Endodermal cell (in vitro differentiated cells): ENCODE data around the gene BTBD16. TPM values are rescaled to one million over a fixed set of nuclear protein-coding genes. Genes with fewer than 3 reads are reported as not detected.

ENCODE experiments used
- DNase-seq: peaks from one replicate; pipeline ENCODE4 v3.0.0-alpha.2; 2017
- H3K27ac ChIP-seq: 2 replicates; pipeline ENCODE4 v1.5.1; 2013; ENCODE audit warnings: mild to moderate bottlenecking, low read depth, low read length, moderate library complexity
- H3K27me3 ChIP-seq: 2 replicates; pipeline ENCODE4 v1.6.1; 2013; ENCODE audit warnings: mild to moderate bottlenecking, low read length, moderate library complexity; ENCODE audit not compliant: insufficient read depth, control insufficient read depth, poor library complexity, severe bottlenecking
- H3K36me3 ChIP-seq: 2 replicates; pipeline ENCODE4 v1.7.0; 2013; ENCODE audit warnings: mild to moderate bottlenecking, low read length, moderate library complexity; ENCODE audit not compliant: control insufficient read depth, insufficient read depth
- H3K4me1 ChIP-seq: one replicate; pipeline ENCODE4 v1.7.0; 2013; ENCODE audit warnings: low read length; ENCODE audit not compliant: control insufficient read depth, insufficient read depth
- H3K4me3 ChIP-seq: 2 replicates; pipeline ENCODE4 v1.5.1; 2013; ENCODE audit warnings: mild to moderate bottlenecking, low read length, moderate library complexity
- H3K9ac ChIP-seq: 2 replicates; pipeline ENCODE4 v1.6.1; 2013; ENCODE audit warnings: mild to moderate bottlenecking, low read length, moderate library complexity; ENCODE audit not compliant: poor library complexity, severe bottlenecking; ENCODE audit errors: extremely low read depth
- H3K9me3 ChIP-seq: 2 replicates; pipeline ENCODE4 v1.6.1; 2013; ENCODE audit warnings: mild to moderate bottlenecking, low read length, moderate library complexity; ENCODE audit not compliant: control insufficient read depth
- H3K27ac Mint-ChIP-seq: 2 replicates; pipeline ENCODE4 v1.8.0; 2020; ENCODE audit warnings: mixed read lengths
- H3K27me3 Mint-ChIP-seq: 2 replicates; pipeline ENCODE4 v1.8.0; 2021; ENCODE audit warnings: mild to moderate bottlenecking, mixed read lengths; ENCODE audit not compliant: insufficient read depth
- H3K36me3 Mint-ChIP-seq: 2 replicates; pipeline ENCODE4 v1.8.0; 2020; ENCODE audit warnings: low read depth, mixed read lengths
- H3K4me1 Mint-ChIP-seq: 2 replicates; pipeline ENCODE4 v1.8.0; 2020; ENCODE audit warnings: mixed read lengths
- H3K4me3 Mint-ChIP-seq: 2 replicates; pipeline ENCODE4 v1.8.0; 2020; ENCODE audit warnings: mild to moderate bottlenecking, moderate library complexity, mixed read lengths
- H3K9me3 Mint-ChIP-seq: 2 replicates; pipeline ENCODE4 v1.8.0; 2020; ENCODE audit warnings: mild to moderate bottlenecking, mixed read lengths
- CTCF ChIP-seq: fragments of 200-600 bp; sonication (generic); conservative IDR thresholded peaks from 2 replicates; pipeline ENCODE4 v1.5.0; 2021; ENCODE audit warnings: antibody characterized with exemption, mild to moderate bottlenecking
- WGBS, 2 experiments: methylation state at CpG; one replicate each; pipeline versions ENCODE4 v1.1.5 to v1.1.7; 2013; ENCODE audit warnings: missing lambda C conversion rate in 2 of 2, mixed read lengths in 1 of 2; ENCODE audit not compliant: insufficient coverage in 1 of 2, insufficient read length in 1 of 2; 5-methylcytosine and 5-hydroxymethylcytosine counted together
- total RNA-seq, 2 donors: library from RNA; stranded (reverse); fragmentation: NEBNext Ultra II Directional in 1 of 2; extraction: Animal tissue kit (Norgen Biotek cat#: 25700) in 1 of 2; gene quantifications; 2 replicates in 1 of 2; 3 replicates in 1 of 2; pipeline ENCODE4 v1.2.1, GENCODE V29; 2021

The BTBD16 gene
- total RNA-seq, 2 donors from 2014 or later, result not detected

DNA sequence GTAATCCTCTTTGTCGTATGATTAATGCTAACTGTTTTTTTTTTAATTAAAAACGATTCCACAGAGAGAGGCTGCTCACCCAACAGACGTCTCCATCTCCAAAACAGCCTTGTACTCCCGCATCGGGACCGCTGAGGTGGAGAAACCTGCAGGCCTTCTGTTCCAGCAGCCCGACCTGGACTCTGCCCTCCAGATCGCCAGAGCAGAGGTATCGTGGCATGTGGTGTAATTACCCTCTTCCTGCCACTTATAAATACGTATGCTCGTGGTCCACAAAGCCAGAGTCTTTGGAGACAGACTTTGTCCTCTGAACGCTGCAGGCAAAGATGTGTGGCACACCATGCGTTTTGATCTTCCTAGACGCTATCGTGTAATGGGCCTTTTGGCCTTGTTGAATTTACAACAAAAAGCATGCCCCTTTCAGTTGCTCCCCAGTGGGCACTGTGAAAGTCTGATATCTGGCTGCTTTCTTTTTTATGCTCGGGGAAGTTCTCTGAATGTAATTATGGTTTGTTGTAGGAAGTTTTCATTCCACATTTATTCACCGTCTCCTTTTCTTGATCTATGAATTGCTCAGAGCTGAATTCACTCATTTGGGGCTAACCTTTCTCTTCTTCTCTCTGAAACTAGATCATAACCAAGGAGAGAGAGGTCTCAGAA, 33.6 kb upstream of the BTBD16 start:
- Histone ChIP-seq H3K27ac (no peak overlapping the region), H3K4me3 (no peak overlapping the region), H3K36me3 (peaks cover 25% of the 10 kb centered on the region), H3K4me1 (no peaks in the 10 kb centered on the region), H3K27me3 (no peaks in the 10 kb centered on the region), H3K9ac (no peak overlapping the region), H3K9me3 (no peaks in the 10 kb centered on the region)
- Mint-ChIP-seq H3K4me3 (no peak overlapping the region), H3K9me3 (no peaks in the 10 kb centered on the region), H3K36me3 (peaks cover 51% of the 10 kb centered on the region), H3K27me3 (no peaks in the 10 kb centered on the region), H3K27ac (no peak overlapping the region), H3K4me1 (no peaks in the 10 kb centered on the region)
- TF ChIP-seq CTCF, result no peak
- 91% methylated on average over 14 to 16 of the region's 17 CpGs for WGBS, 2 experiments
- DNase-seq, result no peak

DNA sequence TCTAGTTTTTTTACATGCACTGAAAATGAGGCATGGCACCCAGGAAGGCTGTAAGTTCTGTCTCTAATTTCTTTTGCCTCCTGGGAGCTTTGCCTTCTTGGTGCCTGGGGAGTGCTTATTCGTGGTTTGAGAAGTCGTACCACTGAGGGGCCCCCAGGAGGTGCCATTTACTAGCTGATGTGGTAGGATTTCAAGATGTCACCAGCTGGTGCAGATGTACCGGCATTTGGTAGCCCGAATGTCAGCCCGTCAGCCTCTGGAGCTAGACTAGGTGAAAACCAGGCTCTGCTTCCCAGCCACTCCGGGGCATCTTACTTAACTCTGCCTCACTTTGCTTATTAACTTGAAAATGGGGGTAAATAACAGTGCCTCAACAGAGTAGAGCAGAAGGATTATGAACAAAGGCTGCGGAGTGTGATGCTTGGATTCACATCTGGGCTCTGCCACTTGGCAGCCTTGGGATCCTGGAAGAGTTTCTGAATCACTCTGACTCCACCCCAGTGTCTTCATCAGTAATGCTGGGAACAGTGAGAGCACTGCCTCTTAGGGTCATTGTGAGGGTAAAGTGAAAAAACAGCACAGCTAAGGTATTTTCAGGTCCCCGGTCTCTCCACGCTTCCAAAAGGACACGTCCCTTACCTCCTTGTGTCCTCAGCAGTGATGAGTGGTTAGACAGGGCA, 31.4 kb upstream of the BTBD16 start:
- H3K4me3 Mint-ChIP-seq, result no peak overlapping the region
- peak; percentile 37 for TF ChIP-seq CTCF
- H3K27ac Mint-ChIP-seq, result no peak overlapping the region

GRCh38 chr10:122240401-122240800, 30.7 kb upstream of the BTBD16 start:
- H3K4me3 ChIP-seq, result no peak overlapping the region
- no peaks in the 10 kb centered on the region for H3K9me3 ChIP-seq
- no peak overlapping the region for H3K4me3 Mint-ChIP-seq
- no peak overlapping the region for H3K27ac ChIP-seq
- H3K9ac ChIP-seq, result no peak overlapping the region
- H3K4me1 ChIP-seq, result no peaks in the 10 kb centered on the region
- H3K36me3 ChIP-seq, result peaks cover 38% of the 10 kb centered on the region
- no peak for DNase-seq
- H3K36me3 Mint-ChIP-seq, result peaks cover 46% of the 10 kb centered on the region
- no peak overlapping the region for H3K27ac Mint-ChIP-seq
- H3K9me3 Mint-ChIP-seq, result no peaks in the 10 kb centered on the region
- peaks cover 13% of the 10 kb centered on the region for H3K4me1 Mint-ChIP-seq
- H3K27me3 Mint-ChIP-seq, result no peaks in the 10 kb centered on the region
- no peaks in the 10 kb centered on the region for H3K27me3 ChIP-seq
- 86% methylated on average over 6 of the region's 6 CpGs; no CpG with 5 or more reads in 1 of the 2 experiments for WGBS, 2 experiments
- no peak for TF ChIP-seq CTCF

More for the DNA sequence above, 31.4 kb upstream of the BTBD16 start:
- Histone ChIP-seq H3K4me3 (no peak overlapping the region), H3K9ac (no peak overlapping the region), H3K27me3 (no peaks in the 10 kb centered on the region), H3K9me3 (no peaks in the 10 kb centered on the region), H3K27ac (no peak overlapping the region), H3K4me1 (no peaks in the 10 kb centered on the region), H3K36me3 (peaks cover 32% of the 10 kb centered on the region)
- WGBS, 2 experiments, result 92 to 94% methylated on average over 7 to 10 of the region's 10 CpGs
- Mint-ChIP-seq H3K9me3 (no peaks in the 10 kb centered on the region), H3K27me3 (no peaks in the 10 kb centered on the region), H3K36me3 (peaks cover 47% of the 10 kb centered on the region), H3K4me1 (peaks cover 6% of the 10 kb centered on the region)
- DNase-seq, result no peak
